Omental fat pad (tissue), 4 donors: ENCODE data around the gene PKDCC. TPM values are rescaled to one million over a fixed set of nuclear protein-coding genes. Genes with fewer than 3 reads are reported as not detected.

ENCODE experiments used
- ATAC-seq: fragments of 150-250 bp; one replicate; pipeline ENCODE4 v1.9.1; 2016; ENCODE audit warnings: mild to moderate bottlenecking, moderate library complexity; ENCODE audit not compliant: low FRiP score
- DNase-seq: peaks from one replicate; pipeline ENCODE4 v3.0.0-alpha.2; 2019; ENCODE audit warnings: low spot score
- CTCF ChIP-seq, 3 donors: fragments of 450-650 bp; IDR thresholded peaks; one replicate each; pipeline ENCODE4 v1.5.1; 2016 to 2017; ENCODE audit warnings: antibody characterized with exemption in 3 of 3, mild to moderate bottlenecking in 3 of 3, moderate library complexity in 2 of 3
- total RNA-seq, 4 donors: library from RNA; depleted of rRNA; stranded (reverse); fragments of >200 nt; gene quantifications; one replicate each; pipeline ENCODE4 v1.1.0, GENCODE V29; 2016

The PKDCC gene
- total RNA-seq, 4 donors from 2014 or later, result 72.6 to 307 (median 149) TPM

DNA sequence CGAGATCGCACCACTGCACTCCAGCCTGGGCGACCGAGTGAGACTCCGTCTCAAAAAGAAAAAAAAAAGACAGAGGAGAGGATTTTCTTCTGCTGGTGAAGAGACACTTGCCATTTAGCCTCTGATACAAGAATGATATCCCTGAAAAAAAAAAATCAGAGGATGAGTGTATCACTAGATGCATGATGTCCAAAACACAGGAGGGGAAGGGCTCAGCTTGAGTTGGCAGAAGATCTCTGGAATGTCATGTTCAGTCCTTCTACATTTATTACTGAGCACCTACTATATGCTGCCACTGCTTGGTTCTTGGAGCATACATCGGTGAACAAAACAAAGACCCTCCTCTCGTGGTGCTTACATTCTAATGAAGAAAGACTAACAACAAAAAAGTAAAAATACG, 10.9 kb upstream of the PKDCC start:
- no peak for DNase-seq
- ATAC-seq, result no peak
- no peak for TF ChIP-seq CTCF (IDR thresholded peaks at IDR 0.05)

DNA sequence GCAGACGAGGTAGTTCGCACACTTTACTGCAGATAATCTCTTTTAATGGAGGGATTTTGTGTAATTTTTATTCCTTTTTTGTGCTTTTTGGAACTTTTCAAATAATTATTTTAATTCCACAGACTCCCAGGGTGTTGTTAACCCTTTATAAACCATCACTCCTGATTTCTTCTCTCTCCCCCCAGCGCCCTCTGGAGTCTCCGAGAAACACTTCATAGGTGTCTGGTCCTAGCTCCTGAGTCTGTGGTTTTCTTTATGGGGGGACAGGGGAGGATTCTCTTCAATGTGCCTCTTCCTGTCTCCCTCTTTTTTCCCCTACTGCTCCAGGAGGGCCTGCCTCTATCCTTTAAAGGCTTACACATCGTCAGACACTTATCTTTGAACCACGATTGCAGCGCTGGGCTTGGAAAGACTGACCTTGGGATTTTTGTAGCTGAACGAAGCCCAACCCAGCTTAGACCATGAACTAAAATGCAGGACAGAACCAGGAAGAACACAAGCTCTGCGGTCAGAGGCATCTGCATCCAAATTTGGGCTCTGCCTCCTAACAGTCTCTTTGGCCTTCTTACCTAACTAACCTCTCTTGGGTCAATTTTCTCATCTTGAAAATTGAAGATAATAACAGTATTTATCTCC, 7.1 kb upstream of the PKDCC start:
- DNase-seq (no peak), ATAC-seq (no peak)
- TF ChIP-seq CTCF (IDR thresholded peaks at IDR 0.05), result no peak

DNA sequence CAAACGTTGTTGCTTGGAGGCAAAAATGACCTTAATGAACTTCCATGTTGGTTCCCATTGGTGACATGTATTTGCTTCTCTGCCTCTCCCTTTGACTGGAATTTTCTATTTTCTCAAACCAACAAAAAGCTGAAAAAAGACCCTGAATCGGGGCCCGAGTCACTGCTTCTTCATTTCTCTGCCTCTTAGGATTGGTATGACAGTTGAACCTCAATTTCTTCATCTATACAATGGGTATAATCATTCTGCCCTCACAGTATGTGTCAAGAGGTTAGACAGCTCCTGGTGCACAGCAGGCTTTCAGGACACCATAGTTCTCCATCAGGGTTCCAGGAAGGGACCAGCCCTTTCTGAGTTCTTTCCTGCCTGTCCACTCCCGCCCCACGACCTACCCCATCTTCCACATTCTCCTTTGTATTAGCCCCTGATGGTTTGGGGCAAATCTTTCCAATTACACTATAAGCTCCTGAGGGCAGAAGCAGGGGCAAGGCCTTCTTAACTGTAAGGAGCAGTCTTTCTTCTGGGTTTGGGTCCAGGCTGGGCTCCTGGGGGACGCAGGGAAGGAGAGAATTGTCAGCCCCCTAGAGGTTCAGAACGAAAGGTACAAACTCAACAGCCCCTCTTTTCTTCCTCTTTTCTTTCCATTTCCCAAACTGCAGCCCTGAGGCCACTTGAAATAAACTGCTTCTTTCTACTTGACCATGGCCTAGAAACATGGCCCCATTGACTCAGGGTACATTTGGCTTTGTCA, 6.3 kb upstream of the PKDCC start:
- DNase-seq (no peak), ATAC-seq (no peak)
- no peak for TF ChIP-seq CTCF (IDR thresholded peaks at IDR 0.05)

DNA sequence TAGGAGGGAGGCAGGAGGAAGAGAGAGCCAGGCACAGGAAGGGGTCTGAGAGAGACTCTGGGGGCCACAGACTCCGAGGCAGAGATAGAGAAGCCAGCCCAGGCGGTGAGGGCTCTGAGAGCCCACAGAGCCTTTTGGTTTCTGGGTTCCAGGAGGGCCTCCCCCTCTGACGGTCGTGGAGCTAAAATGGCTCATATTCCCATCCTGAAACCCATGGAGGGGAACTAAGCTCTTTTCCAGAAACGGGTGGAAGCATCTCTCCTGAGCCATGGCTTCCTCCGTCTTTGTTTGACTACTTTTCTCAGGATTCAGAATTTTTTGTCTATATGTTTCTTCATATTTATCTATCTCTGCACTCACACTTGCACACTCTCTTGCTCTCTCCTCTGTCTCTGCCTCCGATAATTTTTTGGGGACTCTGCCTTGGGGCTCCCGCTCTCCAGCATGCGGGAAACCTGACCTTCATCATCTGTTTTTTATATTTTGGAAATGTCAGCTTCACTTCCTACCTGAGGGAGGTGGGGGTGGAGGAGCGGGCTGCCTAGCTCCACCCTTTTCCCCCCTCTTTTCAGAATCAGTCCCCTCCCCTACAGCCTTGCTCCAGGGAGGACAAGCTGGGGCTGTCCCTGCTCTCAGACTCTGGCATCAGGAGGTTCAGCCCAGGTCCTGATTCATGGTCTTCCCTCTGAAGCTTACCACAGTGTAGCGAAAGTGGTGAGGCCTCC, 5.0 kb upstream of the PKDCC start:
- DNase-seq, result no peak
- ATAC-seq, result no peak
- TF ChIP-seq CTCF (IDR thresholded peaks at IDR 0.05), result no peak

DNA sequence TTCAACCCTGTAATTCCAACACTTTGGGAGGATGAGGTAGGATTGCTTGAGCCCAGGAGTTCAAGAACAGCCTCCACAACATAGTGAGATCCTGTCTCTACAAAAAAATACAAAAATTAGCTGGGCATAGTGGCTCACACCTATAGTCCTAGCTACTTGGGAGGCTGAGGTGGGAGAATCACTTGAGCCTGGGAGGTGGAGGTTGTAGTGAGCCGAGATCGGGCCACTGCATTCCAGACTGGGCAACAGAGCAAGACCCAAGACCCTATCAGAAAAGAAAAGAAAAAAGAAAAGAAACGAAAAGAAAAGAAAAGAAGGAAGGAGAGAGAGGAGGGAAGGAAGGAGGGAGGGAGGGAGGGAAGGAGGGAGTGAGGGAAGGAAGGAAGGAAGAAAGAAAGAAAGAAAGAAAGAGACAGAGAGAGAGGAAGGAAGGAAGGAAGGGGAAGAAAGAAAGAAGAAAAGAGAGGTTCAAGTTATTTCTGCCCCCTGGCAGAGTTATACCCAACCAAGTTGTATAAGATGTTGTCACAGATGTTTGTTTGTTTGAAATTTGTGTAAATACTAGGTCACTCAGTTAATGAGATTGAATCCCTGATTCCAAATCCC, 3.9 kb upstream of the PKDCC start:
- no peak for DNase-seq
- no peak for ATAC-seq
- no peak for TF ChIP-seq CTCF (IDR thresholded peaks at IDR 0.05)

- DNase-seq (no peak), ATAC-seq (no peak)
- no peak for TF ChIP-seq CTCF (IDR thresholded peaks at IDR 0.05)
Measured at GRCh38 chr2:42044939-42045338, 2.9 kb upstream of the PKDCC start.
